HG03064 (cell line): ENCODE results near the gene HUS1.
"Not testable (repeated sequence)": the region's sequence is repeated elsewhere in the genome, so short reads cannot be mapped to it uniquely, and the experiment has no call there.

ENCODE experiments used
- ATAC-seq: cut with Tn5 transposase; IDR thresholded peaks from one replicate; pipeline ENCODE4 v1.9.1; 2021; ENCODE audit warnings: low read depth; ENCODE audit not compliant: unreplicated experiment

Gene HUS1

DNA sequence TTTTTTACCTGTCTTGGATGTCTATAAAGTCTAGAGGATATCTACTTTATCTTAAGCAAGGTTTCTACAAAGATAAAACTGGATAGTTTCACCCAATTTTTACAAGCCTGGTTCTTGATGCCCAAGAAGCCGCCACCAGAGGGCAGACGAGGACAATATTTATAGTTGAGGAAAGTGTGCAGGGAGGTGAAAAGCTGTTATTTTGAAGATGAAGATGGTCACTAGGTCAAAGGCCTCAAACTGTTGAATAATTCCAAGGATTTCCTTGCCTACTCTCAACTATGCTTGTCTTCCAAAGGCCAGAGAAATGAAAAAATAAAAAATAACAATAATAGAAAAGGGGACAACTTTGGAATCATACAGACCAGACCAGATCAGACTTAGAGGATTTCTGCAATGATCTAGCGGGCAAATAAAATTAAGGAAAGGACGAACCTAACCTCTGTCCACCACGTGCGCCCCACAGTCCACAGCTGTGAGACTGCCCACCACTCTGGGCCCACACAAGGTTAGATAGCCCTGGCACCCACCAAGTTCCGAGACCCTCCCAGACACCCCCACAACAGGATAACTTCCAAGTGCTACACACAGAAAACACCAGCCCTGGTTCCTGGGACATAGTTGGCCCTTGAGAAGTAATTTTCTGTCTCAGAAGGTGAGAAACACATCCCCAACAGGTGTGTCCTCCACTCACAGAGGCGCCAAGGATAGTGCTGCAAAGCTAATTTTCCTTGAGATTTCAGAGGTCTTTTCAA lies 34.0 kb downstream of the HUS1 start:
- ATAC-seq, result no peak

GRCh38 chr7:47944536-47945260 lies 34.7 kb downstream of the HUS1 start:
- ATAC-seq, result no peak

DNA sequence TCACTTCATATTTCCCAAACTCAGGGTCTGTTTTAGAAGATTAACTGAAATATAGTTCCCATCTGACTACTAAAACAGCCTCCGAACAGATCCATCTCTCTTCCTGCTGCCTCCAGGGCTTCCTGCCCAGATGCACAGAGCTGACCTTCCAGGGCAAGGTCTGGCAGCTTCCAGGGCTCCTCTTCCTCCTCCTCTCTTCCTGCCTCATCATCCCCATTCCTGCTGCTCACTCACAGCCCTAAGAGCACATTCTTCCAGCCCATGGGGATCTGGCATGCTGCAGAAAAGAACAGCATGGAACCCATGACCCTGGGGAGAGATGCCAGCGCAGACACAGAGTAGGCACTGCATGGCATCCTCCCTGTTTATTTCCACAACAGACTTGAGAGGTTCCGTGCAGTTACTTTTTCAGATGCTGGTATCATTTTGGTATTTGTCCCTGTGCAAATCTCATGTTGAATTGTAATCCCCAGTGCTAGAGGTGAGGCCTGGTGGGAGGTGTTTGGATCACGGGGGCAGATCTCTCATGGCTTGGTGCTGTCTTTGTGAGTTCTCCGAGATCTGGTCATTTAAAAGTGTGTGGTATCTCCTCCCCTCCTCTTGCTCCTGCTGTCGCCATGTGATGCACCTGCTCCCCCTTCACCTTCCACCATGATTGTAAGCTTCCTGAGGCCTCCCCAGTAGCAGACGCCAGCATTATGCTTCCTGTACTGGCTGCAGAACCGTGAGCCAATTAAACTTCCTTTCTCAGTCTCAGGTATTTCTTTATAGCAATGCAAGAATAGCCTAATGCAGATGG lies 35.5 kb downstream of the HUS1 start:
- ATAC-seq, result no peak

DNA sequence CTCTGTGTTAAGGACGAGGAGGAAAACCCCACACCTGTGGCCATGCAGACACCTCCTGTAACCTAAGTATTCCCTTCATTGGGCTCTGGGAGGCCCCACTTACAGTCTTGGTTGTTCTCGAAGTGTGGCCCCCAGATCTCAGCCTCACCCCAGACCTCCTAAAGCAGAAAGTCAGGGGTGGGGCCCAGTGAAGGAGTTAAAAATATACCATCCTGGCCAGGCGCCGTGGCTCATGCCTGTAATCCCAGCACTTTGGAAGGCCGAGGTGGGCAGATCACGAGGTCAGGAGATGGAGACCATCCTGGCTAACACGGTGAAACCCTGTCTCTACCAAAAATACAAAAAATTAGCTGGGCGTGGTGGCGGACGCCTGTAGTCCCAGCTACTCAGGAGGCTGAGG lies 36.8 kb downstream of the HUS1 start:
- ATAC-seq, result not testable (repeated sequence)

DNA sequence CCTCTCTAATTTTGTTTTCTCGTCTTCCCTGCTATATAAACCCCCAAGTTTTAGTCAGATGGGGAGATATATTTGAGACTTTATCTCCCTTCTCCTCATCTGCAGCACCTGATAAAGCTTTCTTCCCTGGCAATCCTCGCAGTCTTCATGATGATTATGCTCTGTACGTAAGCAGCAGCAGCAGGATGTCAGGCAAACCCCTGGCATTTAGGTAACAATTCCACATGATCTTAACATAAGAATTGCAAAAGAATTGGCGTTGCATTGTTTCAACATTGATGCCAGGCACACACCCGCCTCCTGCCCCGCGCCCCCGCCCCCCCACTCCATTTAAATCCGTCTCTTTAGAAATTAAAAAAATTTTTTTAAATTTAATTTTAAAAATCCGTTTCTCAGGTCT lies 37.3 kb downstream of the HUS1 start:
- ATAC-seq, result no peak

DNA sequence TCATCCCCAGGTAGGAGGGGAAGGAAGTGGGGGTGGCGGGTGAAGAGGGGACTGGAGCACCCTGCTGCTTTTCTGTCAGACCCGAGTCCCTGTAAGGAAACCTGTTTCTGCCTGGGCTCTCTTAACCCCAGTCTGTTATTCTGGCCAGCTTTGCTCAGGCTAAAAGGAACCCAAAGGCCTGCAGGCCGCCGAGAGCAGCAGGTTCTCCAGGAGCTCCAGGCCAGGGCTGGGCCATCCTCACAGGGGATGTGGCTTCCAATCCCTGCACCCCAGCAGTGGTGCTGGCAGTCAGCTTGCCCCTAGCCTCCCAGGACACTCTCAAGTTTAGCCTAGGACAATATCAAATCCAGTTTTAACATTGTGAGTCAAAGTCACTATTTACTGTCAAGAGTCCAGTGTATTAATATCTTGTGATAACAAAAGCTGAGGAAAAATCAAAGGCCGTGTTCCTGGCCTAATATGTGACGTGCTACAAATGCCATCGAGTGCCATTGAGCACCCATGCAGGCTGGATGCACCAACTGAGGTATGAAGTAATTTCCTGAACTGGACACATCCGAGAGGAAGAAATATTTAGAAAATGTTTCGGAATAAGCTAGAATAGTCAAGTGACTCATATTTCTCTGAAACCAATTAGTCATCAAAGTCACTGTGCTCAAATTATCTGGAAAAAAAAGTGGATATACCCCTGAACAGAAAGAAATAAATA lies 38.1 kb downstream of the HUS1 start:
- ATAC-seq, result no peak

DNA sequence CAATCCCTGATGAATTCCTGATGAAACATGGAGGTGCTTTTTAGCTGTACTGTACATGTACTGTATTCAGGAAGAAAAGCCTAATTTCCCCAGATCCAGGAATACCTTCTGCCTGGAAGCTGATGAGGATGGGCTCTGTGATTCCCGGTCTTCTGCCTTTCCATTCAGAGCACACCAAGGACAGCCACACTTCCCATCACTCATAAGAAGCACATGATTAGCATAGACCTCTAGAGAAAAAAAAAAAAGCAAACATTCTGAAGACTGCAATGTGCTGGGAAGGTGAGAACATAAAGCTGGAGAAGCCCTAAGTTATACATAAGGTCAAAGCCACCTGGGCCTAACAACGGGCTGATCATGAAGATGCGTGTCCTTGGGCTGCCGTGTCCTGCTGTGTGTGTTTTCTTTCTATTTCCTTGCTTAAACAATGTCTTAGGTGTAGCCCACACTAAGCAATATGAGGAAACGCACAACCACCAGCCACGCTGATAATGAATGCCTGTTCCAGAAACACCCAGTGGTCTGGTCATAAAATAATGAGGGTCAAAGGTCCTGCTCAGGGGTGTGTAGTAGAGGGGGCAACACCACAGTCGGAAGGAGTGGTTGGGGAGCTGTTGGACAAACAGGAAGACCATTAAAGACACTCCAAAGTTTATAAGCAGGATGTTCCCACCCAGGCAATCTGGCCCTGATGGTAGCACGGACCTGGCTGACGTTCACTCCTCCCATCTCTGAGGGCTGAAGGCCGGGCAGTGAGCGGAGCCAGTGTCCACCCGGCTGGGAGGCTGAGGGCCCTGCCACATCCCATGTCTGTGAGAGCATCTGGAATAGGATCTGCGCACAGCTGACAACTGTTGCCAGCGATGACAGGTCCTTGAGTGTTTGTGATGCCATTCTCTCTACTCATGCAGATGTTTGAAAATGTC lies 39.1 kb downstream of the HUS1 start:
- ATAC-seq, result no peak

DNA sequence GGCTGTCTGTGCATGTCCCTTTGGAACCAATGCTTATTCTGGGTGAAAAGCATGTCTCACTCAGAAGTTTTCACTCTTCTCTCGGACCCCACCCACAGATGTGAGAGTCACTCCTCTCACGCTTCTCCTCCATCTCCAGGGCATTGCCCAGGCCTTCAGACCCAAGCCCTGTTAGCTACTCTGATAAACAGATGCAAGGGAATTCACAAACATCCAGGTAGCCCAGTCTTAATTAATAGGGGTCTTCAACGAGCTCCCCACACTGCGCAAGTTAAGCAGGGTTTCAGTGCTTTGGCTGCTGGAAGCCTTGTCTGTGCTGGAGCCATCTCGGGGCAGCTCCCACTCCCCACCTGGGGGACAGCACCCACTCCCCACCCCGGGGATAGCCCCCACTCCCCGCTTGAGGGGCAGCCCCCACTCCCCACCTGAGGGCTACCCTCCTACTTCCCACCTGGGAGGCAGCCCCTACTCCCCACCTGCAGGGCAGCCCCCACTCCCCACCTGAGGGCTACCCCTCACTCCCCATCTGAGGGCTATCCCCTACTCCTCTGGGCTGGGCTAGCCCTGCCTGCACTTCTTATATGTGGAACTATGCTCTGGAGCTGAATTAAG lies 39.9 kb downstream of the HUS1 start:
- ATAC-seq, result no peak

GRCh38 chr7:47938574-47939165 lies 40.7 kb downstream of the HUS1 start:
- ATAC-seq, result no peak

- peak; percentile 49 for ATAC-seq
Measured at GRCh38 chr7:47937711-47938573, 41.5 kb downstream of the HUS1 start.

DNA sequence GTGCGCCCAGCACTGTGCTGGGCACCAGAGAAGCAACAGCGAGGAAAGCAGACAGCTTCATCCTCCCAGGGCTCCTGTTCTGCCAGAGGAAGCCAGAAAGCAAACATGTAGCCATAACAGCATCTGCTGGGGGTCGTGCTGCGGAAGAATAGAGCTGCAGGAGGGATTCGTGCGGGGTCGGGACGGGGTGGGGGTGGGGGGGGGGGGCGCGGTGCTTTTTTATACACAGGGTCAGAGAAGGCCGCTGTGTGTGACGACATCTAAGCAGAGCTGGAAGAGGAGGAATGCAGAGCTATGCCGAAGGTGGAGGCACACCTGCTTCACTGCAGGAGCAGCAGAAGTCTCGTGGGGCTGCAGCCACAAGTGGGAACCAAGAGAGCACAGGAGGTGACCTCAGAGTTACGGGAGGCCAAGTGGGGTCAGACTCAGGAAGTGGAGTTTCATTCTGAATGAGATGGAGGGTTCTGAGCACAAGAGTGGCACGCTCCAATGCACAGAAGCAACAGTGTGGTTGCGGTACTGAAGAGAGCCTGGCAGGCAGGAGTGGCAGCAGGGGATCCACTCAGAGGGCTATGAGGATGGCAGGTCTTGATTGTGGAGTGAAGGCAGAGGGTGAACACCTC lies 42.2 kb downstream of the HUS1 start:
- peak; percentile 92 for ATAC-seq

DNA sequence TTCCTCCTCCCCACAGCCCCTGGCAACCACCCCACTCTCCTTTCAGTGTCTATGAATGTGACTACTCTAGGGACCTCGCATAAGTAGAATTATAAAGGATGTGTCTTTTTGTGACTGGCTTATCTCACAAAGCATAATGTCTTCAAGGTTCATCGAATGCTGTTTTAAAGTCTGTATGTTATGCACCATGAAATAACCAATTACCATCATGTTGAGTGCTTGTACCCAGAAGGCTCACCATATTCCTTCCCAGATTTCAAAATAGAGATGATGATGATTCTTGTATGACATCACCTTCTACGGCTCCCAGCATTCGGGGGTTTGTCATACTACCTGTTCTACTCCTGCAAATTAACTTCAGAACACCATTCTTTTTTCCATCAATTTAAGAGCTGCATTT lies 43.1 kb downstream of the HUS1 start:
- ATAC-seq, result no peak

DNA sequence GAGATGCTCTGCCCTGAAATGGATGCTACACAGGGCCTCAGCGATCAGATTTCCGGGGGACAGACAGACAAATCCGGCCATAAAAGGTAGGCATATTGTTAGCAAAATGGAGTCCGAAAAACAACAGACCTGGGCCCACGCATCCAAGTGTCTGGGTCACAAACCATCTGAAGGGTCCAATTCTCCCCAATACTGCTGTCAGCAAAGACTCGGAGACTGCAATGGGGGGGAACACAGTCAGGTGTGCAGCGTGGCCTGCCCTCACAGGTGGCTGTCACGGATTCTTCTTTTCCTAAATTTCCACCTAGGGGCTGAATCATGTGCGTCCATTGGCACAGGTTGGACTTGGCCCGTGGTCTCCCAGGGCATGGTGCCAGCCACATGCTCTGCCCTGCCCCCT lies 44.1 kb downstream of the HUS1 start:
- ATAC-seq, result no peak

GRCh38 chr7:47934831-47935230 lies 44.6 kb downstream of the HUS1 start:
- ATAC-seq, result no peak

DNA sequence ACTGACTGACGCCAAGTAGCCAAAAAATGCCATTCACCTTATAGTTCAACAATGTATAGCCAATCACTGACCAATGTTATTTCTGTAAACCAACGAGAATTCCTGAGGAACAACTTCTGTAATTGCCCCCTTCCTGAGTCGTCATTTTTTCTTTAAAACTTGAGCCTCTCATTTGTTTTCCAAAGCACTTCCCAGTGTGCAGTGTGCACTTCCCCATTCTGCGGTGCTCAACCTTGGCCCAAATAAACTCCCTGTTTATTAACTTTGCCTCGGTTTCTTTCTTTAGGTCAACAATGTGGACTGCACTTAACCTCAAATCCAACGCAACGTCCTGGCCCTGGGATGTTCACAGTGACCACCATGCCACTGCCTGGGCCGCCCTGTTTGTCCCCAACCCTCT lies 46.2 kb downstream of the HUS1 start:
- ATAC-seq, result no peak

DNA sequence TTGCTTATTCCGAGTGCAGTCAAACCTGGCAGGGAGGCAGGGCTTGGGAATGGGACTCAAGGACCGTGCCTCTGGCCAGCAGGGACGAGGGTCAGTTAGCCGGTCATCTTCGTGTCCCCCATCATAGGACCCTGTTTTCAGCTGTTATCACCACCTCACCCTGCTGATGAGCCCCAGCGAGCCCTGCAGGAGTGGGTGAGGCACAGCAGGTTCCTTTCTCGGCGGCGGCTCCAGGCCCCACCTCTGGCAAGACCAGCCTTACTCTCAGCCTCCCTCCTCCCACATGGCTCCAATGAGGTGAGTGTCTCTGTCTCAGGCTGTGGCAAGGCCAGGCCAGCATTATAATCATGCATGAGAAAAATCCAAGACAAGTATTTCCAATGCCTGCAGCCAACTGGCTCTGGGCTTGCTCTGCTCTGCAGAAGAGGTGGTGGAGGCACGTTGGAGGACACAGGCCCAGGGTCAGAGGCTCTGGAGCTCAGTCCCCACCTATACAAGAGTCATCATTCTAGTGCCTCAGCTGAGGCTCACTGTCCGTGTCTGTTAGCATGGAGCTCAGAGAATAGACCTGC lies 46.9 kb downstream of the HUS1 start:
- no peak for ATAC-seq

DNA sequence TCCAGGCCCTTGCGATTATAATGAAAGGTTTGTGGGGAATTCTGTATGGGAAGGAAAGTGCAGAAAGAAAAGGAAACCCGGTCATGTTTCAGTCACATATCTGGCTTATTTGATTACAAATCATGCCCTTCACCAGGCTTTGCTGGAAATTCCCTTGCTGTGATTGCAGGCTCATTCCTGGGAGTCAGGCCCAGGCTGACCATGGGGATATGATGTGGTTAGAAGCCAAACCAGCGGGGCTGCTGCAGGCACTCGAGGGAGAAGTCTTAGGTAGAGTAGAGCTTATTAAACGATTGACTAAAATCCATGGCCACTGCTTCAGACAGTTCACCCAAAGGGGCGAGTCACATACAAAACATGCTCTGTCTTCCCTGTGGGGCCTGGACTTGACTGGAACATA lies 47.4 kb downstream of the HUS1 start:
- ATAC-seq, result no peak
